Cardiac fibroblast (primary cell): ENCODE results near the gene HAO1.
"Not testable (repeated sequence)": the region's sequence is repeated elsewhere in the genome, so short reads cannot be mapped to it uniquely, and the experiment has no call there.

ENCODE experiments used
- DNase-seq, 2 donors: peaks; one replicate each; pipeline versions ENCODE4 v3.0.0 to v3.0.0-alpha.2; 2010; ENCODE audit warnings: low read depth in 2 of 2
- H3K4me3 ChIP-seq, 2 donors: replicated peaks in 1 of 2; 1 replicate in 1 of 2; 2 replicates in 1 of 2; pipeline ENCODE4 v1.5.1; 2011; ENCODE audit warnings: low read depth in 2 of 2, low read length in 2 of 2, mild to moderate bottlenecking in 2 of 2, moderate library complexity in 1 of 2
- CTCF ChIP-seq: IDR thresholded peaks from one replicate; pipeline ENCODE4 v1.5.1; 2011; ENCODE audit warnings: low read depth, mild to moderate bottlenecking, low read length, inconsistent platforms

The HAO1 gene

DNA sequence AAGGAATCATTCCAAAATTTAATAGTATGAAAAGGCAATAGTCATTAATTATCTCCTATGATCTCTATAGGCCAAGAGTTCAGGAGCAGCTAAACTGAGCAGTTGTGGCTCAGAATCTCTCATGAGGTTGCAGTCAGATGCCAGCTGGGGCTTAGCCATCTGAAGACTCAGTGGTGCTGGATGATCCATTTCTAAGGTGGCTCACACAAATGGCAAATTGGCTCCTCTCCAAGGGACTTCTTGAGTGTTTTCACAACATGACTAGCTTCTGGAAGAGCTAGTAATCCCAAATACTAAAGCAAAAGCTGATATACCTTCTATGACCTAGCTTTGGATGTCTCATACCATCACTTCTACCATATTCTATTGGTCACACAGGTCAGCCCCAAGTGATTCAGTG lies 104.2 kb downstream of the HAO1 start:
- no peak for TF ChIP-seq CTCF
- no peak overlapping the region for H3K4me3 ChIP-seq
- no peak for DNase-seq

GRCh38 chr20:7834441-7834840 lies 105.8 kb downstream of the HAO1 start:
- H3K4me3 ChIP-seq, DNase-seq: not testable (repeated sequence)
